Skeletal muscle tissue (tissue), 4 donors: ENCODE measurements around the gene DNAJC4. TPM values are rescaled to one million over a fixed set of nuclear protein-coding genes. Genes with fewer than 3 reads are reported as not detected.

ENCODE experiments used
- H3K27ac ChIP-seq: one replicate; pipeline ENCODE4 v1.7.0; 2013; ENCODE audit warnings: mild to moderate bottlenecking, low read depth, low read length, inconsistent platforms
- H3K27me3 ChIP-seq, 3 donors: one replicate each; pipeline ENCODE4 v1.7.0; 2013; ENCODE audit warnings: low read length in 3 of 3; ENCODE audit not compliant: control insufficient read depth in 3 of 3, insufficient read depth in 3 of 3
- H3K36me3 ChIP-seq, 3 donors: one replicate each; pipeline ENCODE4 v1.7.0; 2013; ENCODE audit warnings: low read length in 3 of 3; ENCODE audit not compliant: control insufficient read depth in 3 of 3, insufficient read depth in 3 of 3
- H3K4me1 ChIP-seq, 3 donors: one replicate each; pipeline ENCODE4 v1.7.0; 2013; ENCODE audit warnings: low read length in 3 of 3, mild to moderate bottlenecking in 3 of 3; ENCODE audit not compliant: control insufficient read depth in 3 of 3, insufficient read depth in 3 of 3
- H3K4me3 ChIP-seq, 3 donors: one replicate each; pipeline ENCODE4 v1.7.0; 2013; ENCODE audit warnings: low read length in 3 of 3
- H3K9ac ChIP-seq, 3 donors: one replicate each; pipeline ENCODE4 v1.7.0; 2013; ENCODE audit warnings: low read length in 3 of 3, mild to moderate bottlenecking in 3 of 3, moderate library complexity in 2 of 3, low read depth in 1 of 3
- H3K9me3 ChIP-seq, 3 donors: one replicate each; pipeline ENCODE4 v1.7.0; 2013; ENCODE audit warnings: low read length in 3 of 3; ENCODE audit not compliant: control insufficient read depth in 3 of 3
- total RNA-seq: library from RNA; depleted of rRNA; stranded (reverse); fragments of >200 nt; gene quantifications from one replicate; pipeline ENCODE4 v1.2.3, GENCODE V29; 2014
- donor health status: Osteomylitis.

The DNAJC4 gene
- total RNA-seq, 1 donor from 2014 or later, result 18.8 TPM

GRCh38 chr11:64255135-64256128, 25.1 kb downstream of the DNAJC4 start:
- Histone ChIP-seq H3K27ac (no peak overlapping the region), H3K4me3 (no peak overlapping the region), H3K4me1 (peaks cover 29 to 33% (median 32%) of the 10 kb centered on the region in 3 donors), H3K9ac (no peak overlapping the region), H3K36me3 (peaks cover 27 to 32% (median 31%) of the 10 kb centered on the region in 3 donors), H3K27me3 (no peaks in the 10 kb centered on the region), H3K9me3 (no peaks in the 10 kb centered on the region)

- peaks cover 23 to 25% (median 25%) of the 10 kb centered on the region in 3 donors for H3K4me1 ChIP-seq
- no peak overlapping the region for H3K9ac ChIP-seq
- H3K27ac ChIP-seq, result no peak overlapping the region
- no peak overlapping the region for H3K4me3 ChIP-seq
- H3K9me3 ChIP-seq, result no peaks in the 10 kb centered on the region
- no peaks in the 10 kb centered on the region for H3K27me3 ChIP-seq
- H3K36me3 ChIP-seq, result peaks cover 29 to 34% (median 34%) of the 10 kb centered on the region in 3 donors
These were observed 26.0 kb downstream of the DNAJC4 start for GRCh38 chr11:64256300-64256699.

- Histone ChIP-seq H3K9ac (no peak overlapping the region), H3K4me3 (no peak overlapping the region), H3K27me3 (no peaks in the 10 kb centered on the region), H3K4me1 (peaks cover 9 to 10% (median 10%) of the 10 kb centered on the region in 3 donors), H3K27ac (no peak overlapping the region), H3K36me3 (peaks cover 45 to 47% (median 45%) of the 10 kb centered on the region in 3 donors), H3K9me3 (no peaks in the 10 kb centered on the region)
These were observed 28.0 kb downstream of the DNAJC4 start for GRCh38 chr11:64258356-64258755.

GRCh38 chr11:64258946-64259532, 28.7 kb downstream of the DNAJC4 start:
- H3K36me3 ChIP-seq, result peaks cover 47 to 50% (median 48%) of the 10 kb centered on the region in 3 donors
- H3K9me3 ChIP-seq, result no peaks in the 10 kb centered on the region
- no peak overlapping the region for H3K27ac ChIP-seq
- H3K9ac ChIP-seq, result no peak overlapping the region
- H3K4me3 ChIP-seq, result no peak overlapping the region
- H3K4me1 ChIP-seq, result peaks cover 2 to 4% (median 3%) of the 10 kb centered on the region in 3 donors
- H3K27me3 ChIP-seq, result no peaks in the 10 kb centered on the region

GRCh38 chr11:64259533-64260067, 29.3 kb downstream of the DNAJC4 start:
- Histone ChIP-seq H3K27ac (no peak overlapping the region), H3K36me3 (peaks cover 48 to 50% (median 48%) of the 10 kb centered on the region in 3 donors), H3K9ac (no peak overlapping the region), H3K4me3 (no peak overlapping the region), H3K27me3 (no peaks in the 10 kb centered on the region), H3K4me1 (no peaks in the 10 kb centered on the region), H3K9me3 (no peaks in the 10 kb centered on the region)

GRCh38 chr11:64260147-64260708, 29.9 kb downstream of the DNAJC4 start:
- Histone ChIP-seq H3K36me3 (peaks cover 42 to 49% (median 46%) of the 10 kb centered on the region in 3 donors), H3K27me3 (no peaks in the 10 kb centered on the region), H3K4me1 (no peaks in the 10 kb centered on the region), H3K9ac (no peak overlapping the region), H3K4me3 (no peak overlapping the region), H3K27ac (no peak overlapping the region), H3K9me3 (no peaks in the 10 kb centered on the region)

- H3K4me1 ChIP-seq, result no peaks in the 10 kb centered on the region
- peaks cover 47 to 56% (median 50%) of the 10 kb centered on the region in 3 donors for H3K36me3 ChIP-seq
These were observed 31.3 kb downstream of the DNAJC4 start for GRCh38 chr11:64261556-64262080.

GRCh38 chr11:64262271-64263002, 32.1 kb downstream of the DNAJC4 start:
- H3K9me3 ChIP-seq, result no peaks in the 10 kb centered on the region
- H3K27ac ChIP-seq, result no peak overlapping the region
- H3K4me1 ChIP-seq, result peaks cover 0 to 5% (median 0%) of the 10 kb centered on the region in 3 donors
- no peak overlapping the region for H3K9ac ChIP-seq
- peaks cover 44 to 54% (median 50%) of the 10 kb centered on the region in 3 donors for H3K36me3 ChIP-seq
- no peaks in the 10 kb centered on the region for H3K27me3 ChIP-seq
- no peak overlapping the region for H3K4me3 ChIP-seq

More at GRCh38 chr11:64261556-64262080, 31.3 kb downstream of the DNAJC4 start:
- no peak overlapping the region for H3K4me3 ChIP-seq
- no peaks in the 10 kb centered on the region for H3K27me3 ChIP-seq
- H3K27ac ChIP-seq, result no peak overlapping the region
- no peak overlapping the region for H3K9ac ChIP-seq
- no peaks in the 10 kb centered on the region for H3K9me3 ChIP-seq
